ENCODE results near the gene DGKA.
A peak's percentile ranks its signal among the peaks of the same experiment; 100 is the strongest.

DNA sequence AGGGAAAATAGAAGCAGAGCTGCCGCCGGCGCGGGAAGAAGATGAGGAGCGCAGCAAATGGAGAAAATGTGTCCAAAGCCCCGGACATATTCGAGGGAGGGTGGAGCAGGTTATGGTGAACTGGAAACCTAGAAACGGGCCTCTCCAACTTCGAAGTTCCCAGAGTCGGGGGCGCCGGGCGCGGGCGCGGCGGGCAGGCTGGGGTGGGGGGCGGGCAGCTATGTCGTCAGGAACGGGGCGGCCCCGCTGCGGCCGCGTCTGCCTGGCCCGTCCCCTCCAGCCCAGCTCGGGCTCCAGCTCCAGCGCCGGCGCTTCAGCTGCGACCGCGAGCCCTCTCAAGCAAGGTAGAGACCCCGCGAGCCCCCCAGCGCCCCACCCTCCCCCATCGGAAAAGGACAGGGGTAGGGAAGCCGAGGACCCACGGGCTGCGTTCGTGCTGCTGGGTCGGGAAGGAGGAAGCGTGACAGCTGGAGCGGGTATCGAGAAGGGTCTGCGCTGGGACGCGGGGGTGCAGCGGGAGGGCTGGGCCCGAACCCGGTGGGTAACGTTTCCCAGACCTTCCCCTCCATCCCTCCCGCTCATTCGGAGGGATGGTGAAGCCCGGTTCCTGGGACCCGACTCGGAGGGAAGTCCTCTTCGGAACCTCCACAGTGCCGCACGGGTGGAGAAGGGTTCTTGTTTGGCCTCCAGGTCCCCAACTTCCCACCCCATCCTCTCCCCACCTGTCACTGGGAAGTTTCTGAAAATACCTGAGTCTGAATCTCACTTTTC lies 1.0 kb downstream of the DGKA start:
- TF ChIP-seq POLR2A (IDR thresholded peaks at IDR 0.05) (peak in 1 of 2 donors; percentile 35), EP300 (IDR thresholded peaks at IDR 0.05) (no peak), POLR2AphosphoS5 (IDR thresholded peaks at IDR 0.05) (no peak)
- TF ChIP-seq, protein P1, sequence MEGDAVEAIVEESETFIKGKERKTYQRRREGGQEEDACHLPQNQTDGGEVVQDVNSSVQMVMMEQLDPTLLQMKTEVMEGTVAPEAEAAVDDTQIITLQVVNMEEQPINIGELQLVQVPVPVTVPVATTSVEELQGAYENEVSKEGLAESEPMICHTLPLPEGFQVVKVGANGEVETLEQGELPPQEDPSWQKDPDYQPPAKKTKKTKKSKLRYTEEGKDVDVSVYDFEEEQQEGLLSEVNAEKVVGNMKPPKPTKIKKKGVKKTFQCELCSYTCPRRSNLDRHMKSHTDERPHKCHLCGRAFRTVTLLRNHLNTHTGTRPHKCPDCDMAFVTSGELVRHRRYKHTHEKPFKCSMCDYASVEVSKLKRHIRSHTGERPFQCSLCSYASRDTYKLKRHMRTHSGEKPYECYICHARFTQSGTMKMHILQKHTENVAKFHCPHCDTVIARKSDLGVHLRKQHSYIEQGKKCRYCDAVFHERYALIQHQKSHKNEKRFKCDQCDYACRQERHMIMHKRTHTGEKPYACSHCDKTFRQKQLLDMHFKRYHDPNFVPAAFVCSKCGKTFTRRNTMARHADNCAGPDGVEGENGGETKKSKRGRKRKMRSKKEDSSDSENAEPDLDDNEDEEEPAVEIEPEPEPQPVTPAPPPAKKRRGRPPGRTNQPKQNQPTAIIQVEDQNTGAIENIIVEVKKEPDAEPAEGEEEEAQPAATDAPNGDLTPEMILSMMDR (IDR thresholded peaks at IDR 0.05), result peak in 1 of 4 experiments; percentile 7

Data from gastroesophageal sphincter (tissue), 3 donors.